PC-9 (cell line): Measurements from ENCODE around the gene KATNAL1. TPM values are rescaled to one million over a fixed set of nuclear protein-coding genes. Genes with fewer than 3 reads are reported as not detected.

Experiments
- BruUV-seq: library from RNA; stranded (reverse); fragments of 400-500 nt; replicated peaks from 2 replicates; lab custom pipeline; 2021; lab: Mats Ljungman, UMichigan
- CTCF ChIA-PET: fragments of 300-600 bp; sonication (Branson Sonifier 250); formaldehyde crosslinking; loops from one replicate; lab custom pipeline; 2022; ENCODE audit warnings: antibody characterized with exemption; lab: Charles Lee
- POLR2A ChIA-PET: fragments of 300-600 bp; sonication (Branson Sonifier 250); formaldehyde crosslinking; loops from one replicate; lab custom pipeline; 2022; ENCODE audit warnings: antibody characterized with exemption; ENCODE audit not compliant: unreplicated experiment; lab: Charles Lee
- DNase-seq, 2 experiments: peaks; one replicate each; pipeline versions ENCODE4 v3.0.0 to v3.0.0-alpha.2; 2015 to 2022; ENCODE audit warnings: mixed read lengths in 1 of 2
- H2AFZ ChIP-seq: fragments of 200-600 bp; sonication (generic); 2 replicates; pipeline ENCODE4 v1.8.1; 2017; ENCODE audit warnings: antibody characterized with exemption
- H3F3A ChIP-seq: fragments of 200-600 bp; sonication (generic); 2 replicates; pipeline ENCODE4 v1.8.1; 2017; ENCODE audit warnings: antibody characterized with exemption, mild to moderate bottlenecking, low read depth; ENCODE audit not compliant: insufficient read depth
- H3K27ac ChIP-seq: fragments of 200-600 bp; sonication (generic); 2 replicates; pipeline ENCODE4 v1.6.1; 2016; ENCODE audit warnings: mixed run types
- H3K27me3 ChIP-seq: fragments of 200-600 bp; sonication (generic); 2 replicates; pipeline ENCODE4 v1.6.1; 2016; ENCODE audit warnings: low read depth, mixed run types; ENCODE audit not compliant: insufficient read depth
- H3K36me3 ChIP-seq: fragments of 200-600 bp; sonication (generic); 2 replicates; pipeline ENCODE4 v1.6.1; 2016; ENCODE audit warnings: low read depth, mixed run types
- H3K4me1 ChIP-seq: fragments of 200-600 bp; sonication (generic); replicated peaks from 2 replicates; pipeline ENCODE4 v1.6.1; 2016; ENCODE audit warnings: mixed run types; ENCODE audit not compliant: insufficient read depth
- H3K4me2 ChIP-seq: fragments of 200-600 bp; sonication (generic); 2 replicates; pipeline ENCODE4 v1.6.1; 2017; ENCODE audit warnings: mixed run types
- H3K4me3 ChIP-seq: fragments of 200-600 bp; sonication (generic); 2 replicates; pipeline ENCODE4 v1.6.1; 2016; ENCODE audit warnings: mixed run types
- H3K79me2 ChIP-seq: fragments of 200-600 bp; sonication (generic); 2 replicates; pipeline ENCODE4 v1.6.1; 2017; ENCODE audit warnings: low read depth, mixed run types
- H3K9me2 ChIP-seq: fragments of 200-600 bp; sonication (generic); 2 replicates; pipeline ENCODE4 v1.8.1; 2017; ENCODE audit warnings: mild to moderate bottlenecking; ENCODE audit not compliant: insufficient read depth
- H3K9me3 ChIP-seq: fragments of 200-600 bp; sonication (generic); 2 replicates; pipeline ENCODE4 v1.8.1; 2016; ENCODE audit warnings: low read depth; ENCODE audit not compliant: insufficient read depth
- H4K20me1 ChIP-seq: fragments of 200-600 bp; sonication (generic); 2 replicates; pipeline ENCODE4 v1.8.1; 2017; ENCODE audit not compliant: insufficient read depth
- CTCF ChIP-seq: fragments of 200-600 bp; sonication (generic); conservative IDR thresholded peaks from 2 replicates; pipeline ENCODE4 v1.6.1; 2017; ENCODE audit warnings: mixed run types, antibody characterized with exemption, mild to moderate bottlenecking, moderate library complexity
- EZH2 ChIP-seq: fragments of 200-600 bp; sonication (generic); IDR thresholded peaks from 2 replicates; pipeline ENCODE4 v1.8.0; 2017; ENCODE audit warnings: antibody characterized with exemption, low read depth
- intact Hi-C: fragments of 100-400 bp; cut with micrococcal nuclease; formaldehyde crosslinking; loops from one replicate; pipeline ENCODE4 v1.10.0; 2022; ENCODE audit not compliant: unreplicated experiment
- total RNA-seq: library from RNA; stranded (reverse); gene quantifications from 2 replicates; pipeline ENCODE4 v1.2.3, GENCODE V29; 2021

The KATNAL1 gene
- total RNA-seq, 1 experiment from 2014 or later: 11.8 TPM

GRCh38 chr13:30156270-30156669 lies 151.1 kb downstream of the KATNAL1 start:
- ChIA-PET CTCF (no interaction called here), POLR2A (no interaction called here)
- Histone ChIP-seq H3K79me2 (no peaks in the 10 kb centered on the region), H3K4me3 (no peak overlapping the region), H3K4me1 (no peaks in the 10 kb centered on the region), H4K20me1 (no peaks in the 10 kb centered on the region), H3K27ac (no peak overlapping the region), H3F3A (no peaks in the 10 kb centered on the region), H3K36me3 (no peaks in the 10 kb centered on the region), H3K4me2 (no peak overlapping the region), H3K9me3 (no peaks in the 10 kb centered on the region), H3K9me2 (no peaks in the 10 kb centered on the region), H3K27me3 (no peaks in the 10 kb centered on the region), H2AFZ (no peak overlapping the region)
- no peak for DNase-seq
- no TSS peak for BruUV-seq
- TF ChIP-seq EZH2 (no peak), CTCF (no peak)
- intact Hi-C loops: no loop called here

GRCh38 chr13:30154931-30155330 lies 152.4 kb downstream of the KATNAL1 start:
- intact Hi-C loops: no loop called here
- no peaks in the 10 kb centered on the region for H3K9me3 ChIP-seq
- H3K79me2 ChIP-seq: no peaks in the 10 kb centered on the region
- no peaks in the 10 kb centered on the region for H3F3A ChIP-seq
- H2AFZ ChIP-seq: no peak overlapping the region
- no peak overlapping the region for H3K4me2 ChIP-seq
- ChIA-PET POLR2A (no interaction called here), CTCF (no interaction called here)
- no TSS peak for BruUV-seq
- H4K20me1 ChIP-seq: no peaks in the 10 kb centered on the region
- TF ChIP-seq EZH2 (no peak), CTCF (no peak)
- no peak for DNase-seq
- no peaks in the 10 kb centered on the region for H3K4me1 ChIP-seq
- H3K27ac ChIP-seq: no peak overlapping the region
- H3K36me3 ChIP-seq: no peaks in the 10 kb centered on the region
- no peaks in the 10 kb centered on the region for H3K27me3 ChIP-seq
- no peak overlapping the region for H3K4me3 ChIP-seq
- no peaks in the 10 kb centered on the region for H3K9me2 ChIP-seq

GRCh38 chr13:30154531-30154930 lies 152.8 kb downstream of the KATNAL1 start:
- ChIA-PET POLR2A (no interaction called here), CTCF (no interaction called here)
- no peaks in the 10 kb centered on the region for H3K79me2 ChIP-seq
- no peak overlapping the region for H2AFZ ChIP-seq
- H3K9me2 ChIP-seq: no peaks in the 10 kb centered on the region
- H3K9me3 ChIP-seq: no peaks in the 10 kb centered on the region
- no peak overlapping the region for H3K4me2 ChIP-seq
- H4K20me1 ChIP-seq: no peaks in the 10 kb centered on the region
- no peaks in the 10 kb centered on the region for H3K4me1 ChIP-seq
- intact Hi-C loops: no loop called here
- no peaks in the 10 kb centered on the region for H3K36me3 ChIP-seq
- H3F3A ChIP-seq: no peaks in the 10 kb centered on the region
- TF ChIP-seq EZH2: no peak
- no peak for TF ChIP-seq CTCF
- no peak for DNase-seq
- no peak overlapping the region for H3K27ac ChIP-seq
- BruUV-seq: no TSS peak
- no peak overlapping the region for H3K4me3 ChIP-seq
- no peaks in the 10 kb centered on the region for H3K27me3 ChIP-seq
